Right cardiac atrium (tissue), 5 donors: ENCODE results near the gene SIVA1. TPM values are rescaled to one million over a fixed set of nuclear protein-coding genes. Genes with fewer than 3 reads are reported as not detected.

ENCODE experiments used
- ATAC-seq, 2 donors: fragments of 200-7000 bp; cut with Tn5 transposase; one replicate each; pipeline versions ENCODE4 v1.8.0 to v1.9.1; 2020; ENCODE audit warnings: moderate library complexity in 2 of 2, mild to moderate bottlenecking in 1 of 2
- DNase-seq, 3 donors: peaks; one replicate each; pipeline ENCODE4 v3.0.0-alpha.2; 2020
- H3K27ac ChIP-seq: one replicate; pipeline ENCODE4 v1.5.1; 2013; ENCODE audit warnings: mild to moderate bottlenecking, low read length, control low read depth, moderate library complexity
- H3K27me3 ChIP-seq: one replicate; pipeline ENCODE4 v1.6.1; 2013; ENCODE audit not compliant: control insufficient read depth, insufficient read depth
- H3K4me1 ChIP-seq: one replicate; pipeline ENCODE4 v1.6.1; 2013; ENCODE audit warnings: low read length; ENCODE audit not compliant: control insufficient read depth, insufficient read depth
- H3K4me3 ChIP-seq: one replicate; pipeline ENCODE4 v1.5.1; 2013; ENCODE audit warnings: low read length, control low read depth
- H3K9me3 ChIP-seq: one replicate; pipeline ENCODE4 v1.6.1; 2013; ENCODE audit warnings: low read length; ENCODE audit not compliant: control insufficient read depth
- WGBS: extraction: QIAGEN DNeasy Blood & Tissue Kit; methylation state at CpG from one replicate; pipeline ENCODE4 v1.1.7; 2013; 5-methylcytosine and 5-hydroxymethylcytosine counted together
- intact Hi-C, 4 donors: fragments of 100-400 bp; cut with DNase I; formaldehyde crosslinking; loops; one replicate each; pipeline versions ENCODE4 v1.11.0 to v1.14.0; 2022 to 2023
- polyA plus RNA-seq: library from polyadenylated mRNA; stranded (reverse); fragments of 200-250 nt; gene quantifications from one replicate; pipeline ENCODE4 v1.2.3, GENCODE V29; 2013
- total RNA-seq, 4 donors: library from RNA; stranded (reverse); fragmentation: NEBNext Ultra II Directional; extraction: Animal tissue kit (Norgen Biotek cat#: 25700); gene quantifications; one replicate each; pipeline ENCODE4 v1.2.1, GENCODE V29; 2021
- donor health status: healthy with polysubstance abuse.
- donor health status: DM: no; HTN: yes; CAD: no.
- donor health status: DM: no; HTN: no; CAD: no.
- donor health status: DM: no; HTN: yes; CAD: no; lungs with severe emphysema.
- donor health status: DM: yes; HTN: yes; CAD: no.

Gene SIVA1
- total and polyA plus RNA-seq, 5 donors = 74.6 to 201 (median 85.1) TPM

- 83% methylated on average over 5 of the region's 5 CpGs for WGBS
- intact Hi-C loops = loop anchor here (5.0 kb wide), 2 partner anchors 55 to 60 kb away; no protein-coding TSS in a partner anchor
- no peak for DNase-seq
- H3K27me3 ChIP-seq = no peaks in the 10 kb centered on the region
- ATAC-seq = no peak
- peaks cover 2% of the 10 kb centered on the region for H3K4me1 ChIP-seq
- no peak overlapping the region for H3K27ac ChIP-seq
- H3K9me3 ChIP-seq = no peaks in the 10 kb centered on the region
- no peak overlapping the region for H3K4me3 ChIP-seq
Measured at GRCh38 chr14:104767634-104767918, 14.6 kb downstream of the SIVA1 start.

- Histone ChIP-seq H3K27ac (no peak overlapping the region), H3K4me3 (no peak overlapping the region), H3K4me1 (peaks cover 2% of the 10 kb centered on the region), H3K9me3 (no peaks in the 10 kb centered on the region), H3K27me3 (no peaks in the 10 kb centered on the region)
- DNase-seq = peak; percentile 86 to 96 (median 96)
- 14% methylated on average over 25 of the region's 25 CpGs for WGBS
- peak; percentile 88 to 89 for ATAC-seq
- intact Hi-C loops = loop anchor here (5.0 kb wide), 2 partner anchors 54 to 59 kb away; no protein-coding TSS in a partner anchor
Measured at GRCh38 chr14:104768437-104769323, 15.7 kb downstream of the SIVA1 start.

GRCh38 chr14:104769324-104770071 is 16.6 kb downstream of the SIVA1 start:
- ATAC-seq = no peak
- Histone ChIP-seq H3K9me3 (no peaks in the 10 kb centered on the region), H3K27ac (no peak overlapping the region), H3K27me3 (no peaks in the 10 kb centered on the region), H3K4me1 (peaks cover 2% of the 10 kb centered on the region), H3K4me3 (no peak overlapping the region)
- 73% methylated on average over 18 of the region's 18 CpGs for whole genome bisulfite sequencing
- intact Hi-C loops = loop anchor here (5.0 kb wide), 2 partner anchors 53 to 58 kb away; no protein-coding TSS in a partner anchor
- DNase-seq = peak in 2 of 3 donors; percentile 53

GRCh38 chr14:104770072-104770579 is 17.2 kb downstream of the SIVA1 start:
- intact Hi-C loops = no loop called here
- Histone ChIP-seq H3K9me3 (no peaks in the 10 kb centered on the region), H3K27ac (no peak overlapping the region), H3K27me3 (no peaks in the 10 kb centered on the region), H3K4me1 (peaks cover 2% of the 10 kb centered on the region), H3K4me3 (no peak overlapping the region)
- DNase-seq (peak in 2 of 3 donors; percentile 50 to 55), ATAC-seq (no peak)
- 81% methylated on average over 24 of the region's 24 CpGs for WGBS

GRCh38 chr14:104770851-104771272 is 17.9 kb downstream of the SIVA1 start:
- no peaks in the 10 kb centered on the region for H3K9me3 ChIP-seq
- intact Hi-C loops = no loop called here
- no peaks in the 10 kb centered on the region for H3K27me3 ChIP-seq
- ATAC-seq = no peak
- peaks cover 2% of the 10 kb centered on the region for H3K4me1 ChIP-seq
- no peak overlapping the region for H3K27ac ChIP-seq
- 89% methylated on average over 5 of the region's 5 CpGs for WGBS
- H3K4me3 ChIP-seq = no peak overlapping the region
- peak in 2 of 3 donors; percentile 45 for DNase-seq

GRCh38 chr14:104771374-104771773 is 18.4 kb downstream of the SIVA1 start:
- H3K4me3 ChIP-seq = no peak overlapping the region
- H3K27me3 ChIP-seq = no peaks in the 10 kb centered on the region
- peaks cover 2% of the 10 kb centered on the region for H3K4me1 ChIP-seq
- no peaks in the 10 kb centered on the region for H3K9me3 ChIP-seq
- 96% methylated on average over 4 of the region's 4 CpGs for WGBS
- no peak for ATAC-seq
- no peak overlapping the region for H3K27ac ChIP-seq
- DNase-seq = peak in 1 of 3 donors; percentile 44
- intact Hi-C loops = no loop called here

GRCh38 chr14:104771918-104772706 is 19.2 kb downstream of the SIVA1 start:
- ATAC-seq = no peak
- no peak overlapping the region for H3K27ac ChIP-seq
- no peaks in the 10 kb centered on the region for H3K9me3 ChIP-seq
- intact Hi-C loops = no loop called here
- DNase-seq = peak in 2 of 3 donors; percentile 45
- 91% methylated on average over 34 of the region's 34 CpGs for WGBS
- H3K4me3 ChIP-seq = no peak overlapping the region
- H3K27me3 ChIP-seq = no peaks in the 10 kb centered on the region
- peaks cover 2% of the 10 kb centered on the region for H3K4me1 ChIP-seq

GRCh38 chr14:104772707-104773504 is 20.0 kb downstream of the SIVA1 start:
- ATAC-seq = no peak
- Histone ChIP-seq H3K27me3 (no peaks in the 10 kb centered on the region), H3K4me3 (no peak overlapping the region), H3K27ac (no peak overlapping the region), H3K4me1 (peaks cover 2% of the 10 kb centered on the region), H3K9me3 (no peaks in the 10 kb centered on the region)
- intact Hi-C loops = no loop called here
- DNase-seq = peak in 2 of 3 donors; percentile 56 to 58
- WGBS = 94% methylated on average over 38 of the region's 38 CpGs

- no peak overlapping the region for H3K4me3 ChIP-seq
- DNase-seq = peak in 2 of 3 donors; percentile 45 to 60
- no peak for ATAC-seq
- H3K27ac ChIP-seq = no peak overlapping the region
- H3K27me3 ChIP-seq = no peaks in the 10 kb centered on the region
- peaks cover under 1% of the 10 kb centered on the region for H3K4me1 ChIP-seq
- no peaks in the 10 kb centered on the region for H3K9me3 ChIP-seq
- 86% methylated on average over 46 of the region's 46 CpGs for WGBS
- intact Hi-C loops = no loop called here
Measured at GRCh38 chr14:104773505-104774452, 20.8 kb downstream of the SIVA1 start.
